HG03159 (cell line): ENCODE data around the gene SDK1.

Experiments used
- ATAC-seq: cut with Tn5 transposase; IDR thresholded peaks from one replicate; pipeline ENCODE4 v1.9.1; 2021; ENCODE audit warnings: mild to moderate bottlenecking, moderate library complexity; ENCODE audit not compliant: unreplicated experiment

SDK1 gene

GRCh38 chr7:4159761-4160554, 858.9 kb downstream of the SDK1 start:
- no peak for ATAC-seq

GRCh38 chr7:4162884-4163564, 862.0 kb downstream of the SDK1 start:
- ATAC-seq = no peak

GRCh38 chr7:4163565-4164203, 862.6 kb downstream of the SDK1 start:
- no peak for ATAC-seq

- no peak for ATAC-seq
These were observed 863.5 kb downstream of the SDK1 start for GRCh38 chr7:4164556-4164955.

- no peak for ATAC-seq
These were observed 865.3 kb downstream of the SDK1 start for GRCh38 chr7:4166340-4166739.

GRCh38 chr7:4166807-4167206, 865.8 kb downstream of the SDK1 start:
- ATAC-seq = no peak

GRCh38 chr7:4167385-4167910, 866.4 kb downstream of the SDK1 start:
- ATAC-seq = no peak

- no peak for ATAC-seq
These were observed 867.0 kb downstream of the SDK1 start for GRCh38 chr7:4168041-4168440.

GRCh38 chr7:4168541-4168940, 867.5 kb downstream of the SDK1 start:
- ATAC-seq = no peak

- ATAC-seq = no peak
These were observed 868.4 kb downstream of the SDK1 start for GRCh38 chr7:4169455-4169854.

GRCh38 chr7:4170997-4171786, 870.1 kb downstream of the SDK1 start:
- ATAC-seq = no peak

GRCh38 chr7:4172883-4173282, 871.8 kb downstream of the SDK1 start:
- ATAC-seq = no peak

- ATAC-seq = no peak
These were observed 872.6 kb downstream of the SDK1 start for GRCh38 chr7:4173615-4174014.

GRCh38 chr7:4174016-4174415, 873.0 kb downstream of the SDK1 start:
- no peak for ATAC-seq

GRCh38 chr7:4174451-4174850, 873.4 kb downstream of the SDK1 start:
- no peak for ATAC-seq

- no peak for ATAC-seq
These were observed 873.8 kb downstream of the SDK1 start for GRCh38 chr7:4174884-4175283.

- ATAC-seq = no peak
These were observed 874.4 kb downstream of the SDK1 start for GRCh38 chr7:4175346-4175973.

- no peak for ATAC-seq
These were observed 875.9 kb downstream of the SDK1 start for GRCh38 chr7:4177001-4177400.

GRCh38 chr7:4178416-4178815, 877.4 kb downstream of the SDK1 start:
- ATAC-seq = no peak

- ATAC-seq = no peak
These were observed 878.0 kb downstream of the SDK1 start for GRCh38 chr7:4178916-4179687.
